Measurements from ENCODE around the gene RYR1. TPM values are rescaled to one million over a fixed set of nuclear protein-coding genes. Genes with fewer than 3 reads are reported as not detected.

Gene RYR1
- polyA plus RNA-seq, 1 of the 3 experiments (the other 2 are of a cell fraction) = under 0.01 TPM

- H3K27me3 ChIP-seq (ENCODE audit: insufficient read depth) = no peaks in the 10 kb centered on the region
- H3K9ac ChIP-seq = no peak overlapping the region
- peaks cover 17% of the 10 kb centered on the region for H3F3A ChIP-seq (replicated peaks; ENCODE audit: insufficient read depth)
- H3K9me2 ChIP-seq = no peaks in the 10 kb centered on the region
- DNase-seq = no peak
- H3K79me2 ChIP-seq (ENCODE audit: insufficient read depth) = peaks cover 32% of the 10 kb centered on the region
- H2AFZ ChIP-seq (ENCODE audit: low read depth) = no peak overlapping the region
- POLR2A ChIA-PET = no interaction called here
- H3K4me3 ChIP-seq (ENCODE audit: low read depth in 2 of 2, low read length in 1 of 2) = no peak overlapping the region
- H3K27ac ChIP-seq (ENCODE audit: low read depth in 2 of 2, low read length in 1 of 2) = no peak overlapping the region
- H3K9me3 ChIP-seq = no peaks in the 10 kb centered on the region
- H3K4me2 ChIP-seq = no peak overlapping the region
- CTCF ChIA-PET = interaction anchor here (0.6 to 1.0 kb wide), 2 partner anchors 11 to 541 kb away, joined by 3 read pairs; partner anchors contain the start of gene FAM98C
- peaks cover 22 to 35% of the 10 kb centered on the region in 2 experiments for H3K36me3 ChIP-seq (replicated peaks in 1 of 2; ENCODE audit: control insufficient read depth in 1 of 2, insufficient read depth in 2 of 2, low read length in 1 of 2)
- 87% methylated on average over 8 of the region's 8 CpGs for WGBS (ENCODE audit: low lambda C conversion rate)
- TF ChIP-seq GATA2 (CRISPR knock-in tag; IDR thresholded peaks at IDR 0.05) (no peak), REST (IDR thresholded peaks at IDR 0.05; ENCODE audit: low read depth, low read length) (no peak), TEAD4 (IDR thresholded peaks at IDR 0.05; ENCODE audit: borderline replicate concordance, insufficient read depth) (no peak), MEF2A (IDR thresholded peaks at IDR 0.05; ENCODE audit: borderline replicate concordance, low read depth) (no peak), POLR2AphosphoS5 (IDR thresholded peaks at IDR 0.05; ENCODE audit: low read depth, low read length) (no peak), SIN3A (IDR thresholded peaks at IDR 0.05; ENCODE audit: borderline replicate concordance, low read depth, low read length) (no peak), FOSL2 (IDR thresholded peaks at IDR 0.05; ENCODE audit: borderline replicate concordance, low read depth) (no peak), ELF1 (IDR thresholded peaks at IDR 0.05) (no peak), EP300 (IDR thresholded peaks at IDR 0.05; ENCODE audit: borderline replicate concordance in 1 of 2, low read depth in 1 of 2, low read length in 1 of 2) (no peak), NFIC (IDR thresholded peaks at IDR 0.05; ENCODE audit: borderline replicate concordance) (no peak), JUND (IDR thresholded peaks at IDR 0.05) (no peak), USF2 (IDR thresholded peaks at IDR 0.05; ENCODE audit: borderline replicate concordance, low read depth, low read length) (no peak), USF1 (IDR thresholded peaks at IDR 0.05; ENCODE audit: borderline replicate concordance, low read depth) (no peak), TAF1 (IDR thresholded peaks at IDR 0.05; ENCODE audit: borderline replicate concordance, low read depth, low read length) (no peak), MXI1 (IDR thresholded peaks at IDR 0.05; ENCODE audit: low read depth, low read length) (no peak)
- no peaks in the 10 kb centered on the region for H4K20me1 ChIP-seq (ENCODE audit: insufficient read depth)
- H3K4me1 ChIP-seq (ENCODE audit: control insufficient read depth in 1 of 2, insufficient read depth in 2 of 2, low read depth in 1 of 2, low read length in 1 of 2) = peaks cover 9 to 10% of the 10 kb centered on the region in 2 experiments; a peak in 2 of 4 replicates
Observed at GRCh38 chr19:38391911-38392464, 41.5 kb upstream of the RYR1 start.

Measured in SK-N-SH (cell line).